Esophagus squamous epithelium (tissue), 4 donors: ENCODE data around the gene LCK.

Experiments used
- CTCF ChIP-seq, 6 experiments: fragments of 450-650 bp in 4 of 6; fragments of 200-600 bp in 2 of 6; sonication (generic) in 2 of 6; IDR thresholded peaks; one replicate each; pipeline ENCODE4 v1.5.1; 2016 to 2019; ENCODE audit warnings: antibody characterized with exemption in 6 of 6, mild to moderate bottlenecking in 4 of 6, moderate library complexity in 4 of 6
- POLR2A ChIP-seq, 4 donors: fragments of 450-650 bp; IDR thresholded peaks; one replicate each; pipeline ENCODE4 v1.6.1; 2017; ENCODE audit warnings: antibody characterized with exemption in 4 of 4, mild to moderate bottlenecking in 4 of 4, moderate library complexity in 3 of 4

- TF ChIP-seq CTCF (IDR thresholded peaks at IDR 0.05) (no peak), POLR2A (IDR thresholded peaks at IDR 0.05) (no peak)
Measured at GRCh38 chr1:32327204-32327603, 76.1 kb downstream of the LCK start.
